GM20000 (cell line): ENCODE data around the gene LIAS.
A peak's percentile ranks its signal among the peaks of the same experiment; 100 is the strongest.

ENCODE experiments used
- DNase-seq: peaks from one replicate; pipeline ENCODE4 v3.0.0; 2012; ENCODE audit warnings: low spot score
- TF ChIP-seq, protein P1 (sequence below): IDR thresholded peaks from 2 replicates; pipeline ENCODE4 v1.5.1; 2012; ENCODE audit warnings: mild to moderate bottlenecking, control low read depth; ENCODE audit errors: extremely low read depth, missing control alignments

The LIAS gene

DNA sequence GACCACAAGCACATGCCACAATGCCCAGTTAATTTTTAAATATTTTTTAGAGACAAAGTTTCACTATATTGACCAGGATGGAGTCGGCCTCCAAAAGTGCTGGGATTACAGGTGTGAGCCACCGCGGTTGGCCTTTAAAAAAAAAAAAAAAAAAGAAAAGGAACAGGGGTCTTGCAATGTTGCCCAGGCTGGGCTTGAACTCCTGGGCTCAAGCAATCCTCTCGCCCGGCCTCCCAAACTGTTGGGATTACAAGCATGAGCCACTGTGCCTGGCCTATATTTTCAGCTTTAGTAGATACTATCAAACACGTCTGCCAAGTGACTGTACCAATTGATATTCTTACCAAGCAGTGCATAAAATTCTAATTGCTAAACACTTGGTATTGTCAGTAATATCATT, 59.6 kb downstream of the LIAS start:
- DNase-seq, result no peak
- TF ChIP-seq, protein P1, sequence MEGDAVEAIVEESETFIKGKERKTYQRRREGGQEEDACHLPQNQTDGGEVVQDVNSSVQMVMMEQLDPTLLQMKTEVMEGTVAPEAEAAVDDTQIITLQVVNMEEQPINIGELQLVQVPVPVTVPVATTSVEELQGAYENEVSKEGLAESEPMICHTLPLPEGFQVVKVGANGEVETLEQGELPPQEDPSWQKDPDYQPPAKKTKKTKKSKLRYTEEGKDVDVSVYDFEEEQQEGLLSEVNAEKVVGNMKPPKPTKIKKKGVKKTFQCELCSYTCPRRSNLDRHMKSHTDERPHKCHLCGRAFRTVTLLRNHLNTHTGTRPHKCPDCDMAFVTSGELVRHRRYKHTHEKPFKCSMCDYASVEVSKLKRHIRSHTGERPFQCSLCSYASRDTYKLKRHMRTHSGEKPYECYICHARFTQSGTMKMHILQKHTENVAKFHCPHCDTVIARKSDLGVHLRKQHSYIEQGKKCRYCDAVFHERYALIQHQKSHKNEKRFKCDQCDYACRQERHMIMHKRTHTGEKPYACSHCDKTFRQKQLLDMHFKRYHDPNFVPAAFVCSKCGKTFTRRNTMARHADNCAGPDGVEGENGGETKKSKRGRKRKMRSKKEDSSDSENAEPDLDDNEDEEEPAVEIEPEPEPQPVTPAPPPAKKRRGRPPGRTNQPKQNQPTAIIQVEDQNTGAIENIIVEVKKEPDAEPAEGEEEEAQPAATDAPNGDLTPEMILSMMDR, result no peak

DNA sequence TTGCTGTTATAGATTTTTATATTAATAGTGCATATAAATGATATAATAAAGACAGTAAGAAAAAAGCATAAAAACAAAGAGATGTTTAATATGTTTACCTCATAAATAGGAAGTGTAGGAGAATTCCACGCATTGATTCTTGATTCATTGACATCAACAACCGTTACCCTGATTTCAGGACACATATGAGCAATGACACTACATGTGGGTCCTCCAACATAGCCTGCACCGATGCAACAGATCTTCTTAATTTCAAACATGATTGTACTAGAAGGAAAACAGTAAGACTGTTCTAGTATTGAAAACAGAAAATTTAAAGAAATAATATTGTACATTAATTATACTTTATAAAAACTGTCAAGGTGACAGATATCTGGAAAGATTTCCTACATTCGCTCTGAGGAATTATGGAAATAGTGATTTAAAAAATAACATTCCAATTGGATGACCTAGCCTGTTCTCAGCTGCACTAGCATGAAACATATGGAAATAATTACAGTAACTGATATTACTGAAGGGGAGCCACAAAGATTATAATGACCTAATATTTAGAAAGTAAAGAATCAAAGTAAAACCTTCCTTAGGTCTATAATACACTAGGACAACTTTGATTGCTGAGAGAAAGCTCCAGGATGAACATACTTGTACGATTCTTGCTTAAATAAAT, 62.5 kb downstream of the LIAS start:
- TF ChIP-seq, protein P1, result no peak
- no peak for DNase-seq

DNA sequence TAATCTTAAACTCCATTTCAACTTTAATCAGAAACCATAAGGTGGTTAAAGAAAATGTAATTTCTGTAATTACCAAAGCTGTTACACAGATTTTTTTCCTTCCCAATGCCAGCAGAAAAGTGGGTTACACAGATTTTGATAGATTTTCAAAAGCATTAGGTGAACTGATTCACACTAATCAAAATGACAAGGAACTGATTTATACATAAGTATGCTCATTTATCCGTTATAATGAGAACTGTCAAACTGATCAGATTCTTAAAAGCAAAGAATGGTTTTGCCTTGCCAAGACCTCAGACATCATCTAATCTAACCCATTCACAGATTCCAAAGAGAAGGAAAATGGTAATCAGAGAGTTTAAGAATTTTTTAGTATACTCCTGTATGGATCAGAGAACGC, 63.2 kb downstream of the LIAS start:
- TF ChIP-seq, protein P1, result no peak
- no peak for DNase-seq

DNA sequence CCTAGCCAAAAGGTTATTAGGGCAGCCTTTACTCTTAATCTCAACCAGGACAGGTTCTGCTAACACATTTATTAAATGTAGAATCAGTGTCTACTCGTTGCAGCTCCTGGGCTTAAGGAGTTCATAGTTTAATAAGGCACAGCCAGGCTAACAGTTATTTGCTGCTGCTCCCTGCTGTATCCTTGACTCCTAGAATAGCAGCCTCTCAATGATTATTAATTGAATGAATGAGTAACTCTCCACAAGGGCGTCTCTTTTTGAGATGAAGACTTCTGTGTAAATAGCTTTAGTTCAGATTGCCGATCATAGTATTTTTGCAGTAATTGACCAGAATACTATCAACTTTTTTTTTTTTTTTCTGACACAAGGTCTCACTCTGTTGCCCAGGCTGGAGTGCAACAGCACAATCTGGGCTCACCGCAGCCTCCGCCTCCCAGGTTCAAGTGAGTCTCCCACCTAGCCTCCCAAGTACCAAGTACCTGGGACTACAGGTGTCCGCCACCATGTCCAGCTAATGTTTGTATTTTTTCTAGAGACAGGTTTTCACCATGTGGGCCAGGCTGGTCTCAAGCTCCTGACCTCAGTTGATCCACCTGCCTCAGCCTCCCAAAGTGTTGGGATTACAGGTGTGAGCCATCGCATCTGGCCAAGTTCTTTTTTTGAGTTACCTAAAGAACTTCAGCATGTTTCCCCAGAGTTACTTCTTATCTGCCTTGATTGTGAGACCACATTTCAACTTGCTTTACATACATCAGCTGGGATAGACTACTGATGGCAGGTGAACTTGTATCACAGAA, 65.5 kb downstream of the LIAS start:
- TF ChIP-seq, protein P1, result no peak
- no peak for DNase-seq

DNA sequence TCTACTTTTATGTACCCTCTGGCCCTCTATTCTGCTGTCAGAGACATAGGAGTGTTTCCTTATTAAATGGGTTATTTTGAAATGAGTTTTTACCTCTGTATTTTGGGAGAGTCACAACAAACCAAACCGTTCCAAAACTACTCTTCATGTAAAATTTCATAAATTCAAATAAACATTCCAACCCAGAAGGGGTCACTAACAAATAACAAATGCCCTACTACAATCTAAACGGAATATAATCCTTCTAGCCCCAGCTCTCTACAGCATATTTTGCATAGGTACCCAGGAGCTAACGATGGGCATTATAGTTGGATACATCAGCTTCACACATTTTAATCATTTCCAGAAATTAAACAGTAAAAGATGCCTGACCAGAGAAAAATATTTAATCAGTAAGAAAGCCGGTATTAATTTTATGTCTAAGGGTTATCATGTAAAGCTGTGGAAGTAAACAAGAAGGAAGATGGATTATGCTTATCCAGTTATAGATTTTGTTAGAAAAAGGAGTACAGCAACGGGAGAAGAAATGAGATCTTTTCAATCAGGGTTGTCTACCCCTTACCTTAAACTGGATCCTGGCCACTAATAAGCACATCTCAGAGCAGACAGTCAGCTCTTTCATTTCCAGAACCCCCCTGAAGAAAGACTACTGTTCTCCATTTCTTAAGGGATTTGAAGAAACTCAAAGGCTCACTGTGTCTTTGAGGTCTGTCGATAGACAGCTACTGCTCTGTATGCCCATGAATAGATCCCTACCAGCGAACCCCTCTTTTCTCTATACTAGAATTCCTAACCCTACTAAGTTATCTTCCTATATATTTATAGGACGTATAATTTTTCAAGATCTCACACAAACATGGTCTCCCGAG, 67.2 kb downstream of the LIAS start:
- peak; percentile 20 for DNase-seq
- TF ChIP-seq, protein P1, result no peak

DNA sequence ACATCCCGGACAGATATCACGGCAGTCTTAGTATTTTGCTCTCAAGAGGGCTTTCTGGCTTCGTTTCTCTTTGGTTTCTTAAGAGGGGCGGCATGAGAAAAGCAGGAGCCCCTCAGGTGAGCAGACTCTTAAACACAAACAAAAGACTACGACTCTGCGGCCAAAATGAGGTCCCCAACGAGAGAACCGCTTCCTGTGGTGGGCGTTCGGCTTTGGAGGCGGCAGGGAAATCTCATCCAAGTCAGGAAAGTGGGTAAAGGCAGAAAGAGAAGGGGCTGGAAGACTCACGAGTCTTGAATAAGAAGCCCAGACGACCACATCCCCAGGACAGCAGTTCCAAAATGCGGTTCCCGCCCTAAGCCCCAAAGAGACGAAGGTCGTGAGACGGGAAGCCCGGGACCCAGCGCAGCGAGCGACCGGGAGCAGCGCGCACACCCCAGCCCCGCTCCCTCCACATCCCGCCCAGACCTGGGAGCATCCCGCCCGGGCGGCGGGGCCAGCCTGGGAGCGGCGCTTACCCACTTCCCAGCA, 68.0 kb downstream of the LIAS start:
- TF ChIP-seq, protein P1, result no peak
- DNase-seq, result no peak
